Suprapubic skin (tissue), 3 donors: ENCODE data around the gene CSPG5.

Experiments used
- CTCF ChIP-seq, 2 donors: fragments of 200-600 bp in 1 of 2; fragments of 450-650 bp in 1 of 2; sonication (generic) in 1 of 2; IDR thresholded peaks; one replicate each; pipeline ENCODE4 v1.5.1; 2016 to 2019; ENCODE audit warnings: antibody characterized with exemption in 2 of 2, mild to moderate bottlenecking in 1 of 2, moderate library complexity in 1 of 2
- POLR2A ChIP-seq, 2 donors: fragments of 450-650 bp; IDR thresholded peaks; one replicate each; pipeline ENCODE4 v1.6.1; 2017; ENCODE audit warnings: antibody characterized with exemption in 2 of 2, mild to moderate bottlenecking in 2 of 2, moderate library complexity in 2 of 2

- TF ChIP-seq CTCF (IDR thresholded peaks at IDR 0.05), result no peak
- no peak for TF ChIP-seq POLR2A (IDR thresholded peaks at IDR 0.05)
These were observed 42.3 kb downstream of the CSPG5 start for GRCh38 chr3:47536221-47536891.
